Hematopoietic multipotent progenitor cell (in vitro differentiated cells): ENCODE data around the gene HBD. TPM values are rescaled to one million over a fixed set of nuclear protein-coding genes. Genes with fewer than 3 reads are reported as not detected.
"Not testable (repeated sequence)": the region's sequence is repeated elsewhere in the genome, so short reads cannot be mapped to it uniquely, and the experiment has no call there.

Source experiments
- DNase-seq, 3 donors: peaks; one replicate each; pipeline ENCODE4 v3.0.0-alpha.2; 2011 to 2015; ENCODE audit warnings: low read depth in 2 of 3, low spot score in 2 of 3
- total RNA-seq: library from RNA; depleted of rRNA; stranded (reverse); fragments of >200 nt; gene quantifications from one replicate; pipeline ENCODE4 v1.2.3, GENCODE V29; 2012

The HBD gene
- total RNA-seq, result 77.0 TPM

GRCh38 chr11:5234381-5234834, at the start of gene HBD:
Gene HBD (minus strand): TSS chr11:5234483. CDS start chr11:5234433, 50 bp downstream.
- peak in 2 of 3 donors; percentile 54 to 79 for DNase-seq

- no peak for DNase-seq
Measured at GRCh38 chr11:5283882-5284281, 49.6 kb upstream of the HBD start.

- DNase-seq, result no peak
Measured at GRCh38 chr11:5283086-5283485, 48.8 kb upstream of the HBD start.

GRCh38 chr11:5282628-5283027, 48.3 kb upstream of the HBD start:
- DNase-seq, result no peak

GRCh38 chr11:5281596-5281995, 47.3 kb upstream of the HBD start:
- no peak for DNase-seq

GRCh38 chr11:5280582-5281102, 46.4 kb upstream of the HBD start:
- DNase-seq, result peak in 2 of 3 donors; percentile 99 to 100

- DNase-seq, result no peak
Measured at GRCh38 chr11:5279471-5280090, 45.3 kb upstream of the HBD start.

- DNase-seq, result no peak
Measured at GRCh38 chr11:5277807-5278382, 43.6 kb upstream of the HBD start.

- no peak for DNase-seq
Measured at GRCh38 chr11:5276697-5277096, 42.4 kb upstream of the HBD start.

- peak in 2 of 3 donors; percentile 51 to 76 for DNase-seq
Measured at GRCh38 chr11:5275369-5276110, 41.3 kb upstream of the HBD start.

GRCh38 chr11:5274395-5274794, 40.1 kb upstream of the HBD start:
- DNase-seq, result no peak

- no peak for DNase-seq
Measured at GRCh38 chr11:5272395-5273017, 38.2 kb upstream of the HBD start.

GRCh38 chr11:5269715-5270147, 35.4 kb upstream of the HBD start, which contains the start of gene HBE1:
Gene HBE1 (minus strand): TSS chr11:5269945. CDS start chr11:5269890, 55 bp downstream.
- DNase-seq, result no peak

- DNase-seq, result no peak
Measured at GRCh38 chr11:5267033-5267563, 32.8 kb upstream of the HBD start.

GRCh38 chr11:5266609-5267008, 32.3 kb upstream of the HBD start:
- DNase-seq, result no peak

- DNase-seq, result no peak
Measured at GRCh38 chr11:5265832-5266231, 31.5 kb upstream of the HBD start.

GRCh38 chr11:5258543-5259262, 24.4 kb upstream of the HBD start:
- DNase-seq, result no peak

- DNase-seq, result no peak
Measured at GRCh38 chr11:5257296-5257695, 23.0 kb upstream of the HBD start.

- not testable (repeated sequence) for DNase-seq
Measured at GRCh38 chr11:5254646-5255413, 20.5 kb upstream of the HBD start, which contains the start of gene HBG2. Gene HBG2 (minus strand): TSS chr11:5254781. CDS start chr11:5254728, 53 bp downstream.
